NCI-H187 treated with DMSO at 0.1 percent for 48 hours (cell line): ENCODE data around the gene COLGALT1.

Source experiments
- DNase-seq: peaks from one replicate; lab custom pipeline; 2025; lab: John Stamatoyannopoulos, UW

The COLGALT1 gene

DNA sequence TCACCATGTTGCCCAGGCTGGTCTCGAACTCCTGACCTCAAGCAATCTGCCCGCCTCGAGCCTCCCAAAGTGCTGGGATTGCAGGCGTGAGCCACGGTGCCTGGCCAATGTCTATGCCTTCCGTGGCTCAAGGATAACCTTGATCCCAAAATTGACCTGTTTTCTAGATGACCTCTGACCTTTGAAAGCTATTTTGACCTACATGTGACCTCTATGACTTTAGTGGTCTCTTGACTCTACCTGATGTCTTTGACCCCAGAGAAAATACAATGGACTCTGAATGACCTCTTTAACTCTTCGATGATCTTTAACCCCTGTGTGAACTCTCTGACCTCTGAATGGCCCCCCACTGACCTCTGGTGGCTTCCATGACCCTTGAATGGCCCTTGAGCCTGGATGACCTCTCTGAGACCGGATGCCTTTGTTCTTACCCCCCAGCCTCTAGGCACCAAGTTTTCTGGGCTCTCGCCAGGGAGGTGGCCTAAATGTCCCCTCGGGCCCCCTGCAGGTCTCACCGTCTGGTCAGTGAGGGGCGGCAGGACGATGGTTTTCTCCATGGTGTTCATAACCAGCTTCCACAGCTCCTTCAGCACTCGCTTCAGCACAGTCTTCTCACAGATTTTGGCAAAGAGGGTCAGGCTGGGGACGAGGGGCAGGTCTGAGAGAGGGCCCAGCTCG lies 69.0 kb downstream of the COLGALT1 start:
- no peak for DNase-seq

DNA sequence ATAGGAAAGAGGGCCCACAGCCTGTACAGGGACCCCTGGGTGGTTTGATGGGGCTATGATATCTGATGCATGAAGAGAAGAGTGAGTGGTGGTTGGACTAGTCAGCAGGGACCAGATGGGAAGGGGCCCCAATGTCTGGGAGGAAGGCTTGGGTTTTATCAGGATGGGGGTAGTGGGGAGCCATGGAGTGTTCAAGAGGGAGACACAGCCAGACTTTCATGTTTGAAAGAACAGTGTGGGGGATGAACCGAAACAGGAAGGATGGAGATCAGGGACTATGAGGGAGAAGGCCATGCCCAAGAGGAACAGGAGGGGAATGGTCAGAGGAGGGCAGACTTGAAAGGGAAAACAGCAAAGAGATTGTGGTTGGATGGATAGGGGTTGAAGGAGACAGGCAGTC lies 69.6 kb downstream of the COLGALT1 start:
- DNase-seq = no peak

DNA sequence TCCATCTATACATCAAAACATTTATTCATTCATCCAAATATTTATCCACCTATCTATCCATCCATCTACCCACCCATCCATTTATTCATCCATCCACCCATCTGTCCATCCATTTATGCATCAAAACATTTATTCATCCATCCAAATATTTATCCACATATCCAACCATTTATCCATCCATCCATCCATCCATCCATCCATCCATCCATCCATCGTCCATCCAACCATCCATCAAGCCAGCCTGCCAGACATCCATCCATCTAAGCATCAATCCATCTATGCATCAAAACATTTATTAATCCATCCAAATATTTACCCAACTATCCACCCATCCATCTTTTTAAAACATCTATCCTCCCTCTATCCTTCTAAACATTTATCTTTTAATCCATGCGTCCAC lies 70.5 kb downstream of the COLGALT1 start:
- DNase-seq = no peak

DNA sequence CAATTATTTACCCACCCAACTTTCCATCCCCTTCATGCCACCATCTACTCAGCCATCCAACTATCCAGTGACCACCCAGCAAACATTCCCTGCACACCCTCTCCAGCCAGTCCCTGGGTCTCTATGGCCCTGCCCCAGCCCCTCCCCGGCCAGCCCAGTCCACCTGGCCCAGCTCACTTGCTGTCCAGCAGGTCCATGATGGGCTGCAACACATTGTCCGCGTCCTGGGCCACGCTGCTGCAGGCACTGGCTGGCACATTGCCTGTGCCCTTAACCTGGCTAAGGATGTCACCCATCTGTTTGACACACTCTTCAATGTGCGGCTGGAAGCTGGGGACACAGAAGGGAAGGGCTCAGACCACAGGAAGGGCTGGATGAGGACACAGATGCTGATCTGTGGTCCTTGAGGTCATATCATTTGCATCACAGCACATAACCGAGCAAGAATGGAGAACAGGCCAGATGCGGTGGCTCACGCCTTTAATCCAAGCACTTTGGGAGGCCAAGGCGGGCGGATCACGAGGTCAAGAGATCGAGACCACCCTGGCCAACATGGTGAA lies 71.1 kb downstream of the COLGALT1 start:
- no peak for DNase-seq

DNA sequence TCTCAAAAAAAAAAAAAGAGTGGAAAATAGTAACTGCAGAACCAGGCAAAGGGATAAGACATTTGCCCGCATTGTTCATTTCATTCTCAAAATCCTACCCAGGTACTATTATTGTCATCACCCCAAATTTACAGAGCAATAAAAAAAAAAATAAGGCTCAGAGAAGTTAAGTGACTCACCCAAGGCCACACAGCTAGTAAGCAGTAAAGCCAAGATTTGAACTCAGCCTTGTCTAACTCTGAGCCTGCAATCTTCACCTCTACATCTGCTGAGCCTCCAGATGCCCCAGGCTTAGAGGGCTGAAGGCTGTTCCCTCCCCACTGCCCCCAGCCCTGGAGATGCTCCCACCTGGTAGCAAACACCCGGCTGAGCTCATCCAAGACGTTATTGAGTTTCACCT lies 71.7 kb downstream of the COLGALT1 start:
- no peak for DNase-seq

DNA sequence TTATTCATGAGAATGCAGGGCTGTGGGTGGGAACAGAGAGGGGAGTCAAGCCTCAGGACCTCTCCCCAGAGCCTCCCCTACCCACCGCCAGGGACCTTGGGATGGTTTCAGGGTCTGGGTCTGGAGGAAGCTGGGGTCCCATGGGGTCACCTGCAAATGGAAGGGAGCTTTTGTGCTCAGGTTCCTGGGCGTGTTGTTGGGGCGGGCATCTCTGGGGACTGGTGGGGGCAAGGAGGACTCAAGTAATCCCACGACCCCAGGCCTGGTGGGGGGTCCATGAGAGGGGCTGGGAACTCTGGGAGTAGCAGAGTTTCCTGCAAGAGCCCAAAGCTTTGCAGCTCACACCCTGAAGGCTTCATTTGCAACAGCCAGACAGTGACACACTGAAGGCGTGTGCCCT lies 72.5 kb downstream of the COLGALT1 start:
- no peak for DNase-seq

DNA sequence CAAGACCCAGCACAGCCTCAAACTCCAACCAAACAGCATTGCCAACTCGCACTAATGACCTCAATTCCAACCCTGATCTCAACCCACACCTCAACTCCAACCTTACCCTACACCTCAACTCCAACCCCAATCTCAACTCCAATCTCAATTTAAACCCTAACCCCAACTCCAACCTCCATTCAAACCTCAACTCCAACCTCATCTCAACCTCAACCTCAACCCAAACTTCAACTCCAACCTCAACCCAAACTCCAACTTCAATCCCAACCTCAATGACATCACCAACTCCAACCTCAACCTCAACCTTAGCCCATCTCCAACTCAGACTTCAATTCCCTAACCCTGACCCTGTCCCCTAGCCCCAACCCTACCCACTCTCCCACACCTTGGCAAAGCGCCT lies 74.3 kb downstream of the COLGALT1 start:
- DNase-seq = no peak

DNA sequence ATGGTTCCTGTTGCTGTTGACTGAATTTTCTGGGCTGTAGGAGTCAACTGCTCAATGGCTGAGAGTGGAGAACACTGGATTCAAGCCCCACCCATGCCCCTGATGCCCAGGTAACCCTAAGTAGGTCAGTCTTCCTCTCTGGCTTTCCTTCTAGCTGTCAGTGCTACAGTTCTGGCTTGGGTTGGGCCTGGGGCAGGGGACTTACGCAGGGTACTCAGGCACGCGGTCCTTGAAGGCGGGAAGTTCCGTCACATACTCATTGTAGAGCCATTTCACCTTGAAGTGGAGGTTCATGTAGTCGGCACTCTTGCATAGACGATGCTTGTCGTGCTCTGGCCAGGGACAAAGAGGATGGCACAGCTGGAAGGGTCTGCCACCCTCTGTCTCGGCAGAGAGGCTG lies 77.1 kb downstream of the COLGALT1 start:
- no peak for DNase-seq
